GM21367 (cell line): ENCODE data around the gene NUDC.
"Not testable (repeated sequence)": the region's sequence is repeated elsewhere in the genome, so short reads cannot be mapped to it uniquely, and the experiment has no call there.

Source experiments
- ATAC-seq: cut with Tn5 transposase; IDR thresholded peaks from one replicate; pipeline ENCODE4 v1.9.1; 2021; ENCODE audit not compliant: unreplicated experiment

The NUDC gene

GRCh38 chr1:26986658-26987057 lies 65.1 kb downstream of the NUDC start:
- no peak for ATAC-seq

- not testable (repeated sequence) for ATAC-seq
These were observed 68.0 kb downstream of the NUDC start for GRCh38 chr1:26989403-26990109.

GRCh38 chr1:26991310-26992116 lies 70.0 kb downstream of the NUDC start:
- ATAC-seq, result no peak

GRCh38 chr1:26993237-26994019 lies 71.9 kb downstream of the NUDC start, which contains the start of gene TRNP1:
Gene TRNP1 (plus strand): TSS chr1:26993692. CDS start chr1:26993787, 95 bp downstream.
- ATAC-seq, result no peak

- no peak for ATAC-seq
These were observed 72.7 kb downstream of the NUDC start for GRCh38 chr1:26994020-26994786.

- ATAC-seq, result no peak
These were observed 73.4 kb downstream of the NUDC start for GRCh38 chr1:26994787-26995517.

GRCh38 chr1:26996024-26996423 lies 74.5 kb downstream of the NUDC start:
- ATAC-seq, result no peak
